H7 (cell line): ENCODE measurements around the gene NR4A1. TPM values are rescaled to one million over a fixed set of nuclear protein-coding genes. Genes with fewer than 3 reads are reported as not detected.

ENCODE experiments used
- DNase-seq: peaks from one replicate; pipeline ENCODE4 v3.0.0; 2012
- H3K27me3 ChIP-seq: 2 replicates; pipeline ENCODE4 v1.6.0; 2011; ENCODE audit warnings: mild to moderate bottlenecking, low read length; ENCODE audit not compliant: control insufficient read depth, insufficient read depth
- H3K36me3 ChIP-seq: replicated peaks from 2 replicates; pipeline ENCODE4 v1.5.1; 2011; ENCODE audit warnings: low read length; ENCODE audit not compliant: control insufficient read depth, insufficient read depth
- H3K4me3 ChIP-seq: 2 replicates; pipeline ENCODE4 v1.5.1; 2011; ENCODE audit warnings: low read depth, mild to moderate bottlenecking, control low read depth, low read length, moderate library complexity; ENCODE audit not compliant: insufficient read depth
- total RNA-seq: library from RNA; depleted of rRNA; stranded (reverse); fragments of >200 nt; shearing (Covaris generic); gene quantifications from 2 replicates; pipeline ENCODE4 v1.2.3, GENCODE V29; 2014

Gene NR4A1
- total RNA-seq, 1 experiment from 2014 or later: 11.8 TPM

GRCh38 chr12:52043386-52044212, 7.6 kb upstream of the NR4A1 start:
- no peak overlapping the region for H3K4me3 ChIP-seq
- H3K27me3 ChIP-seq: peaks cover 3% of the 10 kb centered on the region
- peaks cover 3% of the 10 kb centered on the region for H3K36me3 ChIP-seq
- DNase-seq: no peak

DNA sequence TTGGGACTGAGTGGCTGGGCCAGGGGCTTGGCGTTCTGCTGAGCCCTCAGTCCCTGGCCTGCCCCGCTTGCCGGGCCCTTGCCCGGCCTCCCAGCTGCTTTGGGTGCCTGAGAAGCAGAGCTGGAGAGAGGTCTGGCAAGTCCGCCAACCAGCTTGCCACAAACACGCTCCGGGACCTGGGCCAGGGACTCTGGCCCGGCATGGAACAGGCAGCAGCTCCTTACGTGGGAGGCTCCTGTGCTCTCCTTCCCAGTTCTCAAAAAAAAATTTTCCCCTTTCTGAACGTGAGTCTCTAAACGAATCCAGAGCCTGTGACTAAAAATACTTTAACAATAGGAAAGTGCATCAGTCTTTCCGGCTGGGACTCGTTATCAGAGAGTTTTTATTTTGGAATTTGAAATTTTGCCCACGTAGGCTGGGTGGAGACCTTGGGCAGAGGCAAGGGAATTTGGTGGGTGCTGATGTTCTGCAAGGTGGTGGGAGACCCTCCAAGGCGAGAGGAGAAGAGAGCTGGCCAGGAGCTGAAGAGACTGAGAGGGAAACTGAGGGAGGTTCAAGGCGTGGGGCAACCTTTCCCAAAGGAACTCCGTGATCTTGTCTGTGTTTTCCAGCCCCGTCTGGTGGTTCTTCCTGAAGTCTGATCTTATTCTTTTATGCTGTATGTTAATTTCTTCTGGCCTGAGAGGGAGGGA, 6.8 kb upstream of the NR4A1 start:
- no peak for DNase-seq
- peaks cover 10% of the 10 kb centered on the region for H3K27me3 ChIP-seq
- no peak overlapping the region for H3K4me3 ChIP-seq
- peaks cover 3% of the 10 kb centered on the region for H3K36me3 ChIP-seq

DNA sequence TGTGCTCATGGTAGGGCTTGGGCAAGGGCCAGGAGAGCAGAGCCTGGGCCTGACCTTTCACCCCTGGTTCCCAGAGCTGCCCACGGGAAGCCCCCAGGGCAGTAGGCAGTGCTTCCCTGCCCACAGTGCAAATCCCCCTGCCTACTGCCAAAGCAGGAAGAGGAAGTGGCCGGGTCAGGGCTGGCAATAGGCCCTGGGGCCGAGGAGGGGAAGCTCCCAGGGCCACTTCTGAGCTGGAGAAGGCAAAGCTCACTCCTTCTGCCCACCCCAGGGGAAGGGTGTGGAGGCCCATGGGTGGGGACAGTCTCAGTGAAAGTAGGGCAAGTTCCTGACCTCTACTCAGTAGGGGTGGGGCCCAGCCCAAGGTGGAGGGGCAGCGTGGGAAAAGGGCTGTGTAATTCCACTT, 5.4 kb upstream of the NR4A1 start:
- Histone ChIP-seq H3K36me3 (peaks cover 3% of the 10 kb centered on the region), H3K4me3 (no peak overlapping the region), H3K27me3 (peaks cover 24% of the 10 kb centered on the region)
- DNase-seq: no peak

DNA sequence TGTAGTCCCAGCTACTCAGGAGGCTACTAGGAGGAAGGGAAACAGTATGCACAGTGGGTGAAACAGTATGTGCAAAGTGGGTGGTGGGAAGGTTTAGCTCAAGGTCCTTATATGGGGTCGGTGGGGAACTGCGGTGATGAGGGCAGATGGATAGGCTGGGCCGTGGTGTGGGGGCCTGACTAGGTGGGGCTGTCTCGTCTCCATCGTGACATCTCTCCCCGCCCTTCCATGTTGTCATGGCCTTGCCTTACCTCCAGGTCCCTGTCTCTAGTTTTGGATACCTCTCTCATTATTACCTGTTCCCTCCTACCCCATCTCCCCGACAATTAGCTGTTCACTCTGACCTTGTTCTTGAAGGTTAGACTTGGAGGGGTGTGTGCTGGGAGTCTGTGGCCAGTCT, 4.4 kb upstream of the NR4A1 start:
- Histone ChIP-seq H3K36me3 (peaks cover 3% of the 10 kb centered on the region), H3K27me3 (peaks cover 31% of the 10 kb centered on the region), H3K4me3 (no peak overlapping the region)
- DNase-seq: no peak

DNA sequence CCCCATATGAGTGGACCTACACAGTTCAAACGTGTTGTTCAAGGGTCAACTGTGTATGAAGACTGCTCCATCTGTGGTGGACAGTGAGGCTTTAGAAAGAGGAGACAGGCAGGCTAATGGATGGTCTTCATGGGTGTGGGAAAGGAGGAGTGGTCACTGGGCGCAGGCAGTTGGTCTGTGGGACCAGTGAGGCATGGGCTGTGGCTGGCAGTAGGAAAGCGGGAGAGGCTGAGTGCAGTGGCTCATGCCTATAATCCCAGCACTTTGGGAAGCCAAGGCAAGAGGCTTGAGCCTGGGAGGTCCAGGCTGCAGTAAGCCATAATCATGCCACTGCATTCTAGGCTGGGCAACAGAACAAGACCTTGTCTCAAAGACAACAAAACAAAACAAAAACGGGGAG, 2.0 kb upstream of the NR4A1 start:
- Histone ChIP-seq H3K27me3 (peaks cover 41% of the 10 kb centered on the region), H3K4me3 (no peak overlapping the region), H3K36me3 (no peaks in the 10 kb centered on the region; the same call in 1 of the 2 replicates)
- no peak for DNase-seq

GRCh38 chr12:52049688-52050087, 1.6 kb upstream of the NR4A1 start:
- H3K27me3 ChIP-seq: peaks cover 41% of the 10 kb centered on the region
- H3K4me3 ChIP-seq: no peak overlapping the region
- no peak for DNase-seq
- no peaks in the 10 kb centered on the region; the same call in 1 of the 2 replicates for H3K36me3 ChIP-seq

GRCh38 chr12:52050116-52050757, 1.0 kb upstream of the NR4A1 start:
- Histone ChIP-seq H3K36me3 (no peaks in the 10 kb centered on the region; the same call in 1 of the 2 replicates), H3K4me3 (peak overlapping the region; percentile 65), H3K27me3 (peaks cover 41% of the 10 kb centered on the region)
- peak; percentile 87 for DNase-seq

- H3K27me3 ChIP-seq: peaks cover 41% of the 10 kb centered on the region
- DNase-seq: peak; percentile 58
- H3K4me3 ChIP-seq: no peak overlapping the region
- H3K36me3 ChIP-seq: peaks cover 2% of the 10 kb centered on the region; the same call in 1 of the 2 replicates
These were observed 1.4 kb downstream of the NR4A1 start for GRCh38 chr12:52052468-52053186.

GRCh38 chr12:52053536-52054209, 2.4 kb downstream of the NR4A1 start:
- H3K4me3 ChIP-seq: no peak overlapping the region
- DNase-seq: peak; percentile 40
- H3K27me3 ChIP-seq: peaks cover 38% of the 10 kb centered on the region
- peaks cover 2% of the 10 kb centered on the region; the same call in 1 of the 2 replicates for H3K36me3 ChIP-seq

- H3K36me3 ChIP-seq: peaks cover 2% of the 10 kb centered on the region; the same call in 1 of the 2 replicates
- peak; percentile 37 for DNase-seq
- H3K27me3 ChIP-seq: peaks cover 32% of the 10 kb centered on the region
- no peak overlapping the region for H3K4me3 ChIP-seq
These were observed 3.1 kb downstream of the NR4A1 start for GRCh38 chr12:52054231-52054832.

DNA sequence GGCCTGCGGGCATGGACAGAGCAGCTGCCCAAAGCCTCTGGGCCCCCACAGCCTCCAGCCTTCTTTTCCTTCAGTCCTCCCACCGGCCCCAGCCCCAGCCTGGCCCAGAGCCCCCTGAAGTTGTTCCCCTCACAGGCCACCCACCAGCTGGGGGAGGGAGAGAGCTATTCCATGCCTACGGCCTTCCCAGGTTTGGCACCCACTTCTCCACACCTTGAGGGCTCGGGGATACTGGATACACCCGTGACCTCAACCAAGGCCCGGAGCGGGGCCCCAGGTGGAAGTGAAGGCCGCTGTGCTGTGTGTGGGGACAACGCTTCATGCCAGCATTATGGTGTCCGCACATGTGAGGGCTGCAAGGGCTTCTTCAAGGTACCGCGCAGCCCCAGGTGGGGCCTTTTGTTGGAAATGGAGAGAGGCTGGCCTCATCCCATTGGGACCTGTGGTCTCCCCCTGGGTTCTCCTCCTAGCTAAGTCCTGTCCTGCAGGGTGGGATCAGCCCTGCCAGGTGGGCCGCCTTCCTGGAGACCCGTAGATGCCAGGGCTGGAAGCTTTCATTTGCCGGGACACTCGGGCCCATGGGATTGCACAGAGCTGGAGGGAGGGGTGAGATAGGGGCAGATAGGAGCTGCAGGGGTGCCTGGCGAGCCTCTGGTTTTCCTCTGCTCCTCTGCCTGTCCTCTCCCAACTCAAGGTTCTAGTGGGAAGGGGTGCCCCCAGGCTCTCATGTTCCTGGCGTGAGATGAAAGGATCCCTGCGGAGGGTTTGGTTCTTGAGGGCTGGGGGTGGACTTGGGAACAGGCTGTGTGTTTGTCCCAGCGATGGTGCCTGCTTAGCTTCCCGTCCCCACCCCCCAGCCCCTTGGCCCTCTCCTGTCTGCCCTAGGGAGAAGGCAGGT, 3.8 kb downstream of the NR4A1 start:
- H3K36me3 ChIP-seq: peaks cover 2% of the 10 kb centered on the region; the same call in 1 of the 2 replicates
- H3K4me3 ChIP-seq: no peak overlapping the region
- peak; percentile 43 for DNase-seq
- peaks cover 24% of the 10 kb centered on the region for H3K27me3 ChIP-seq

DNA sequence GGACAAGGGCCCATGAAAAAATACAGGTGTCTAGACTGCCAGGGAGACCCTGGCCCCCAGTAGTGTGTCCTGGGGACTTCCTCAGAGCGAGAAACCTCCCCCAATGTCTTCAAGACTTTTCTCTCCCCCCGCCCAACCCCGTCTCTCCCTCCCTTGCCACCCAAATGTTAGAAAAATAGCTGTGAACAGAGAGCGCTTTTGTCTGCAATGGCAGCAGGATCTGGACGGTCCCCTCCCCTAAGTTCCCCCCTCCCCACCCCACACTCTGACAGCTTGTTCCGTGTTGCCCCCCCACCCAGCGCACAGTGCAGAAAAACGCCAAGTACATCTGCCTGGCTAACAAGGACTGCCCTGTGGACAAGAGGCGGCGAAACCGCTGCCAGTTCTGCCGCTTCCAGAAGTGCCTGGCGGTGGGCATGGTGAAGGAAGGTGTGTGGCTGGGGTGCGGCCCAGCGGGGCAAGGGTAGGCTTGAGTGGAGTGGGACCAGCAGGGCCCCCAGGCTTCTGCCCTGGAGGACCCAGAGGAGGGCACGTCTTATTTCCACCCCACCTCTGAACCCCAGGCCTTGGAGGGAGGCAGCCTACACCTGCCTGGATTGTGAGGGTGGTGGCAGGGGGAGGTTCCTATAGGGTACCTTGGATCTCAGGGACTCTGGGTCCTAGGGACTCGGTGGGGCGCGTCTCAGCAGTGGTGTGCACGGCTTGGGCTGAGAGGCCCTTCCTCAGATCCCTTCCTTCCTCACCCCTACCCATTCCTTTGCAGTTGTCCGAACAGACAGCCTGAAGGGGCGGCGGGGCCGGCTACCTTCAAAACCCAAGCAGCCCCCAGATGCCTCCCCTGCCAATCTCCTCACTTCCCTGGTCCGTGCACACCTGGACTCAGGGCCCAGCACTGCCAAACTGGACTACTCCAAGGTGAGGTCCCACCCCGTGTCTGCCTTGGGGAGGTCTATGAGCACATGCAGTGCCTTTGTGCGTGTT, 4.8 kb downstream of the NR4A1 start:
- Histone ChIP-seq H3K36me3 (peaks cover 2% of the 10 kb centered on the region; the same call in 1 of the 2 replicates), H3K4me3 (no peak overlapping the region), H3K27me3 (peaks cover 16% of the 10 kb centered on the region)
- peak; percentile 38 for DNase-seq
